Measurements from ENCODE around the gene ADH4. TPM values are rescaled to one million over a fixed set of nuclear protein-coding genes. Genes with fewer than 3 reads are reported as not detected.

The ADH4 gene
- total RNA-seq, 1 experiment from 2014 or later: 2.2 TPM

GRCh38 chr4:99136329-99136728 lies 7.8 kb downstream of the ADH4 start:
- H3K36me3 Mint-ChIP-seq (ENCODE audit: insufficient read depth, unreplicated experiment): no peaks in the 10 kb centered on the region

GRCh38 chr4:99135541-99136162 lies 8.4 kb downstream of the ADH4 start:
- H3K27me3 ChIP-seq (replicated peaks; ENCODE audit: control insufficient read depth, insufficient read depth, low read length): no peaks in the 10 kb centered on the region
- no peak for TF ChIP-seq CTCF (IDR thresholded peaks at IDR 0.05; ENCODE audit: insufficient read depth in 1 of 2, low read depth in 1 of 2, low read length in 1 of 2, severe bottlenecking in 1 of 2, unreplicated experiment in 1 of 2)
- H3K36me3 Mint-ChIP-seq (ENCODE audit: insufficient read depth, unreplicated experiment): no peaks in the 10 kb centered on the region
- H3K4me3 Mint-ChIP-seq (ENCODE audit: unreplicated experiment): no peak overlapping the region
- no peak for DNase-seq
- H3K27ac Mint-ChIP-seq (ENCODE audit: unreplicated experiment): no peak overlapping the region
- H3K9me3 Mint-ChIP-seq (ENCODE audit: unreplicated experiment): no peaks in the 10 kb centered on the region
- no peaks in the 10 kb centered on the region for H3K36me3 ChIP-seq (ENCODE audit: control insufficient read depth, insufficient read depth, low read length)
- intact Hi-C loops (cut with micrococcal nuclease; ENCODE audit: unreplicated experiment): no loop called here
- no peak overlapping the region for H3K4me3 ChIP-seq (ENCODE audit: low read depth, low read length)
- no peaks in the 10 kb centered on the region for H3K4me1 ChIP-seq
- CTCF ChIA-PET: no interaction called here
- POLR2A ChIA-PET: no interaction called here
- no peaks in the 10 kb centered on the region for H3K27me3 Mint-ChIP-seq (ENCODE audit: insufficient read depth, unreplicated experiment)
- no TSS peak for BruUV-seq (replicated peaks)
- no peaks in the 10 kb centered on the region for H3K9me3 ChIP-seq
- no peaks in the 10 kb centered on the region for H3K4me1 Mint-ChIP-seq (ENCODE audit: low read depth, unreplicated experiment)

More at GRCh38 chr4:99136329-99136728, 7.8 kb downstream of the ADH4 start:
- Mint-ChIP-seq H3K4me1 (ENCODE audit: low read depth, unreplicated experiment) (no peaks in the 10 kb centered on the region), H3K9me3 (ENCODE audit: unreplicated experiment) (no peaks in the 10 kb centered on the region), H3K27ac (ENCODE audit: unreplicated experiment) (no peak overlapping the region), H3K4me3 (ENCODE audit: unreplicated experiment) (no peak overlapping the region), H3K27me3 (ENCODE audit: insufficient read depth, unreplicated experiment) (no peaks in the 10 kb centered on the region)
- ChIA-PET POLR2A (no interaction called here), CTCF (no interaction called here)
- no peaks in the 10 kb centered on the region for H3K4me1 ChIP-seq
- intact Hi-C loops (cut with micrococcal nuclease; ENCODE audit: unreplicated experiment): no loop called here
- no peak for TF ChIP-seq CTCF (IDR thresholded peaks at IDR 0.05; ENCODE audit: insufficient read depth in 1 of 2, low read depth in 1 of 2, low read length in 1 of 2, severe bottlenecking in 1 of 2, unreplicated experiment in 1 of 2)
- H3K9me3 ChIP-seq: no peaks in the 10 kb centered on the region
- no peak for DNase-seq
- no peaks in the 10 kb centered on the region for H3K36me3 ChIP-seq (ENCODE audit: control insufficient read depth, insufficient read depth, low read length)
- BruUV-seq (replicated peaks): no TSS peak
- no peaks in the 10 kb centered on the region for H3K27me3 ChIP-seq (replicated peaks; ENCODE audit: control insufficient read depth, insufficient read depth, low read length)
- H3K4me3 ChIP-seq (ENCODE audit: low read depth, low read length): no peak overlapping the region

GRCh38 chr4:99134586-99134985 lies 9.5 kb downstream of the ADH4 start:
- Mint-ChIP-seq H3K27me3 (ENCODE audit: insufficient read depth, unreplicated experiment) (no peaks in the 10 kb centered on the region), H3K4me1 (ENCODE audit: low read depth, unreplicated experiment) (no peaks in the 10 kb centered on the region), H3K27ac (ENCODE audit: unreplicated experiment) (no peak overlapping the region), H3K9me3 (ENCODE audit: unreplicated experiment) (peaks cover 4% of the 10 kb centered on the region), H3K4me3 (ENCODE audit: unreplicated experiment) (no peak overlapping the region), H3K36me3 (ENCODE audit: insufficient read depth, unreplicated experiment) (no peaks in the 10 kb centered on the region)
- no peak for DNase-seq
- Histone ChIP-seq H3K27me3 (replicated peaks; ENCODE audit: control insufficient read depth, insufficient read depth, low read length) (no peaks in the 10 kb centered on the region), H3K4me1 (no peaks in the 10 kb centered on the region), H3K4me3 (ENCODE audit: low read depth, low read length) (no peak overlapping the region), H3K9me3 (peaks cover 3% of the 10 kb centered on the region; the same call in 1 of the 2 replicates), H3K36me3 (ENCODE audit: control insufficient read depth, insufficient read depth, low read length) (no peaks in the 10 kb centered on the region)
- POLR2A ChIA-PET: no interaction called here
- CTCF ChIA-PET: no interaction called here
- BruUV-seq (replicated peaks): no TSS peak
- intact Hi-C loops (cut with micrococcal nuclease; ENCODE audit: unreplicated experiment): no loop called here
- TF ChIP-seq CTCF (IDR thresholded peaks at IDR 0.05; ENCODE audit: insufficient read depth in 1 of 2, low read depth in 1 of 2, low read length in 1 of 2, severe bottlenecking in 1 of 2, unreplicated experiment in 1 of 2): no peak

Data from Caco-2 (cell line).